Panc1 (cell line): ENCODE measurements around the gene CBY1. TPM values are rescaled to one million over a fixed set of nuclear protein-coding genes. Genes with fewer than 3 reads are reported as not detected.

Source experiments
- ATAC-seq: fragments of 200-7000 bp; cut with Tn5 transposase; 2 replicates; pipeline ENCODE4 v1.9.1; 2020; ENCODE audit warnings: mild to moderate bottlenecking, moderate library complexity
- BruUV-seq: library from RNA; stranded (reverse); fragments of 400-500 nt; replicated peaks from 2 replicates; lab custom pipeline; 2021; lab: Mats Ljungman, UMichigan
- CTCF ChIA-PET: fragments of 300-600 bp; sonication (Branson Sonifier 250); formaldehyde crosslinking; loops from one replicate; lab custom pipeline; 2022; ENCODE audit warnings: antibody characterized with exemption; lab: Charles Lee
- POLR2A ChIA-PET: fragments of 300-600 bp; sonication (Branson Sonifier 250); formaldehyde crosslinking; loops from one replicate; lab custom pipeline; 2022; ENCODE audit warnings: antibody characterized with exemption; lab: Charles Lee
- DNase-seq: peaks from one replicate; pipeline ENCODE4 v3.0.0-alpha.2; 2010; ENCODE audit warnings: low read depth, low spot score
- H3K27ac ChIP-seq: 2 replicates; pipeline ENCODE4 v1.5.1; 2011; ENCODE audit warnings: mild to moderate bottlenecking, low read length, inconsistent platforms
- H3K27me3 ChIP-seq: fragments of 200-500 bp; sonication (Bioruptor generic); 2 replicates; pipeline ENCODE4 v1.6.0; 2014; ENCODE audit warnings: low read length, inconsistent platforms; ENCODE audit not compliant: control insufficient read depth, insufficient read depth
- H3K36me3 ChIP-seq: fragments of 200-500 bp; sonication (Bioruptor generic); 2 replicates; pipeline ENCODE4 v1.5.1; 2014; ENCODE audit warnings: inconsistent platforms, mild to moderate bottlenecking, low read length, moderate library complexity; ENCODE audit not compliant: control insufficient read depth, insufficient read depth
- H3K4me1 ChIP-seq: 2 replicates; pipeline ENCODE4 v1.5.1; 2011; ENCODE audit warnings: inconsistent platforms, mild to moderate bottlenecking, low read length, moderate library complexity; ENCODE audit not compliant: control insufficient read depth, insufficient read depth
- H3K4me3 ChIP-seq, 2 experiments: 2 replicates each; pipeline ENCODE4 v1.5.1; 2011 to 2012; ENCODE audit warnings: low read depth in 2 of 2, low read length in 2 of 2, mild to moderate bottlenecking in 2 of 2, inconsistent platforms in 1 of 2, moderate library complexity in 1 of 2
- H3K9me3 ChIP-seq: fragments of 200-500 bp; sonication (Bioruptor generic); 2 replicates; pipeline ENCODE4 v1.5.1; 2014; ENCODE audit warnings: low read depth, mild to moderate bottlenecking, inconsistent platforms, low read length, moderate library complexity; ENCODE audit not compliant: control insufficient read depth, insufficient read depth
- POLR2AphosphoS5 ChIP-seq: IDR thresholded peaks from 2 replicates; pipeline ENCODE4 v1.6.1; 2012; ENCODE audit warnings: mild to moderate bottlenecking, low read depth, low read length, moderate library complexity
- REST ChIP-seq, 2 experiments: IDR thresholded peaks; 2 replicates each; pipeline ENCODE4 v1.6.1; 2011 to 2012; ENCODE audit warnings: low read depth in 2 of 2, control low read depth in 1 of 2, low read length in 1 of 2, mild to moderate bottlenecking in 1 of 2, moderate library complexity in 1 of 2; ENCODE audit not compliant: insufficient read depth in 1 of 2
- SIN3A ChIP-seq: IDR thresholded peaks from 2 replicates; pipeline ENCODE4 v1.6.1; 2012; ENCODE audit warnings: low read depth, mild to moderate bottlenecking, low read length, moderate library complexity, borderline replicate concordance; ENCODE audit not compliant: insufficient read depth
- TCF7L2 ChIP-seq: IDR thresholded peaks from 2 replicates; pipeline ENCODE4 v1.6.1; 2011; ENCODE audit warnings: mild to moderate bottlenecking, low read depth, low read length, inconsistent platforms
- in situ Hi-C: cut with HindIII; loops from 2 replicates; pipeline ENCODE4 v1.10.0; 2016; ENCODE audit warnings: low sequenced_read_pairs, low pct_unique_long_range_greater_than_20kb
- intact Hi-C: fragments of 100-400 bp; cut with micrococcal nuclease; formaldehyde crosslinking; loops from one replicate; pipeline ENCODE4 v1.10.0; 2022; ENCODE audit not compliant: unreplicated experiment
- total RNA-seq: library from RNA; stranded (reverse); gene quantifications from one replicate; pipeline ENCODE4 v1.2.1, GENCODE V29; 2021; ENCODE audit not compliant: unreplicated experiment
- TF ChIP-seq, protein P1 (sequence below): fragments of 450-650 bp; IDR thresholded peaks from 2 replicates; pipeline ENCODE4 v1.5.1; 2017; ENCODE audit warnings: mild to moderate bottlenecking

CBY1 gene
- total RNA-seq, 1 experiment from 2014 or later, result 20.4 TPM

GRCh38 chr22:38689651-38690050, 33.2 kb downstream of the CBY1 start:
- no peak for TF ChIP-seq SIN3A
- no peak for TF ChIP-seq POLR2AphosphoS5
- no peak for TF ChIP-seq REST (IDR thresholded peaks at IDR 0.05; ENCODE audit: insufficient read depth in 1 of 2, low read depth in 2 of 2, low read length in 1 of 2)
- TF ChIP-seq, protein P1, sequence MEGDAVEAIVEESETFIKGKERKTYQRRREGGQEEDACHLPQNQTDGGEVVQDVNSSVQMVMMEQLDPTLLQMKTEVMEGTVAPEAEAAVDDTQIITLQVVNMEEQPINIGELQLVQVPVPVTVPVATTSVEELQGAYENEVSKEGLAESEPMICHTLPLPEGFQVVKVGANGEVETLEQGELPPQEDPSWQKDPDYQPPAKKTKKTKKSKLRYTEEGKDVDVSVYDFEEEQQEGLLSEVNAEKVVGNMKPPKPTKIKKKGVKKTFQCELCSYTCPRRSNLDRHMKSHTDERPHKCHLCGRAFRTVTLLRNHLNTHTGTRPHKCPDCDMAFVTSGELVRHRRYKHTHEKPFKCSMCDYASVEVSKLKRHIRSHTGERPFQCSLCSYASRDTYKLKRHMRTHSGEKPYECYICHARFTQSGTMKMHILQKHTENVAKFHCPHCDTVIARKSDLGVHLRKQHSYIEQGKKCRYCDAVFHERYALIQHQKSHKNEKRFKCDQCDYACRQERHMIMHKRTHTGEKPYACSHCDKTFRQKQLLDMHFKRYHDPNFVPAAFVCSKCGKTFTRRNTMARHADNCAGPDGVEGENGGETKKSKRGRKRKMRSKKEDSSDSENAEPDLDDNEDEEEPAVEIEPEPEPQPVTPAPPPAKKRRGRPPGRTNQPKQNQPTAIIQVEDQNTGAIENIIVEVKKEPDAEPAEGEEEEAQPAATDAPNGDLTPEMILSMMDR, result no peak
- no peak for TF ChIP-seq TCF7L2
- in situ Hi-C loops, result no loop called here
- POLR2A ChIA-PET, result no interaction called here
- Histone ChIP-seq H3K9me3 (no peaks in the 10 kb centered on the region), H3K27ac (no peak overlapping the region), H3K4me3 (no peak overlapping the region), H3K27me3 (no peaks in the 10 kb centered on the region), H3K4me1 (peaks cover 4% of the 10 kb centered on the region; the same call in 1 of the 2 replicates), H3K36me3 (peaks cover 2% of the 10 kb centered on the region; the same call in 1 of the 2 replicates)
- CTCF ChIA-PET, result no interaction called here
- BruUV-seq, result no TSS peak
- DNase-seq, result no peak
- intact Hi-C loops, result no loop called here
- ATAC-seq, result no peak

- H3K36me3 ChIP-seq, result no peaks in the 10 kb centered on the region
- DNase-seq (no peak), ATAC-seq (no peak)
- in situ Hi-C loops (no loop called here), intact Hi-C loops (no loop called here)
- H3K9me3 ChIP-seq, result no peaks in the 10 kb centered on the region
- ChIA-PET CTCF (no interaction called here), POLR2A (no interaction called here)
- TF ChIP-seq SIN3A (no peak), POLR2AphosphoS5 (no peak), TCF7L2 (no peak), REST (IDR thresholded peaks at IDR 0.05; ENCODE audit: insufficient read depth in 1 of 2, low read depth in 2 of 2, low read length in 1 of 2) (no peak)
- TF ChIP-seq, protein P1, result no peak
- H3K27ac ChIP-seq, result no peak overlapping the region
- H3K27me3 ChIP-seq, result no peaks in the 10 kb centered on the region
- no peak overlapping the region for H3K4me3 ChIP-seq
- H3K4me1 ChIP-seq, result peaks cover 19% of the 10 kb centered on the region
- no TSS peak for BruUV-seq
Observed at GRCh38 chr22:38694049-38694448, 37.6 kb downstream of the CBY1 start.
